ENCODE measurements around the gene FSTL5. TPM values are rescaled to one million over a fixed set of nuclear protein-coding genes. Genes with fewer than 3 reads are reported as not detected.

The FSTL5 gene
- total RNA-seq, 1 experiment from 2014 or later: 1.9 TPM

DNA sequence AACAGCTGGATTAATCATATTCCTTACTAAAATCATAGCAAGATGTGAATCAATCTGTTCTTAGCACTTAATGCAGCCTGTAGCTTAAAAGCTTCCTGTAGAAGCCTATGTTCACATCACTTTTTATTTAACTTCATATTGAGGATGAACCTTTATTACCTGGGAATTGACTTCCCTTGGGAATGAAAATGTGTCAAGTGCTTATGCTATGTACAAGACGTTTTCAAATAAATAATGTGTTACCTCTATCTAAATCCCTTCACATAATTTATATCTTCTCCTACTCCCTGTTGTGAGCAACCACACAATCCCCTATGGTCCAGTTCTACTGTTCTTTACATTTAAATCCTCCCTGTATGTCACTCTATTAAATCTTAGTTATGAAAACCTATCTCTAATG lies 633.1 kb downstream of the FSTL5 start:
- ChIA-PET POLR2A (no interaction called here), CTCF (no interaction called here)
- Histone ChIP-seq H3K9me3 (no peaks in the 10 kb centered on the region), H3K27me3 (replicated peaks; ENCODE audit: control insufficient read depth, insufficient read depth, low read length) (no peaks in the 10 kb centered on the region), H3K36me3 (ENCODE audit: control insufficient read depth, insufficient read depth, low read length) (no peaks in the 10 kb centered on the region), H3K4me3 (ENCODE audit: low read depth, low read length) (no peak overlapping the region), H3K4me1 (no peaks in the 10 kb centered on the region)
- TF ChIP-seq, protein P1, sequence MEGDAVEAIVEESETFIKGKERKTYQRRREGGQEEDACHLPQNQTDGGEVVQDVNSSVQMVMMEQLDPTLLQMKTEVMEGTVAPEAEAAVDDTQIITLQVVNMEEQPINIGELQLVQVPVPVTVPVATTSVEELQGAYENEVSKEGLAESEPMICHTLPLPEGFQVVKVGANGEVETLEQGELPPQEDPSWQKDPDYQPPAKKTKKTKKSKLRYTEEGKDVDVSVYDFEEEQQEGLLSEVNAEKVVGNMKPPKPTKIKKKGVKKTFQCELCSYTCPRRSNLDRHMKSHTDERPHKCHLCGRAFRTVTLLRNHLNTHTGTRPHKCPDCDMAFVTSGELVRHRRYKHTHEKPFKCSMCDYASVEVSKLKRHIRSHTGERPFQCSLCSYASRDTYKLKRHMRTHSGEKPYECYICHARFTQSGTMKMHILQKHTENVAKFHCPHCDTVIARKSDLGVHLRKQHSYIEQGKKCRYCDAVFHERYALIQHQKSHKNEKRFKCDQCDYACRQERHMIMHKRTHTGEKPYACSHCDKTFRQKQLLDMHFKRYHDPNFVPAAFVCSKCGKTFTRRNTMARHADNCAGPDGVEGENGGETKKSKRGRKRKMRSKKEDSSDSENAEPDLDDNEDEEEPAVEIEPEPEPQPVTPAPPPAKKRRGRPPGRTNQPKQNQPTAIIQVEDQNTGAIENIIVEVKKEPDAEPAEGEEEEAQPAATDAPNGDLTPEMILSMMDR (IDR thresholded peaks at IDR 0.05; ENCODE audit: insufficient read depth in 1 of 2, low read depth in 1 of 2, low read length in 1 of 2, severe bottlenecking in 1 of 2, unreplicated experiment in 1 of 2): no peak
- intact Hi-C loops (cut with micrococcal nuclease; ENCODE audit: unreplicated experiment): no loop called here
- no peaks in the 10 kb centered on the region for H3K4me1 Mint-ChIP-seq (ENCODE audit: low read depth, unreplicated experiment)
- H3K9me3 Mint-ChIP-seq (ENCODE audit: unreplicated experiment): no peaks in the 10 kb centered on the region
- H3K27me3 Mint-ChIP-seq (ENCODE audit: insufficient read depth, unreplicated experiment): no peaks in the 10 kb centered on the region
- DNase-seq: no peak
- H3K36me3 Mint-ChIP-seq (ENCODE audit: insufficient read depth, unreplicated experiment): no peaks in the 10 kb centered on the region
- BruUV-seq (replicated peaks): no TSS peak
- no peak overlapping the region for H3K4me3 Mint-ChIP-seq (ENCODE audit: unreplicated experiment)
- H3K27ac Mint-ChIP-seq (ENCODE audit: unreplicated experiment): no peak overlapping the region

DNA sequence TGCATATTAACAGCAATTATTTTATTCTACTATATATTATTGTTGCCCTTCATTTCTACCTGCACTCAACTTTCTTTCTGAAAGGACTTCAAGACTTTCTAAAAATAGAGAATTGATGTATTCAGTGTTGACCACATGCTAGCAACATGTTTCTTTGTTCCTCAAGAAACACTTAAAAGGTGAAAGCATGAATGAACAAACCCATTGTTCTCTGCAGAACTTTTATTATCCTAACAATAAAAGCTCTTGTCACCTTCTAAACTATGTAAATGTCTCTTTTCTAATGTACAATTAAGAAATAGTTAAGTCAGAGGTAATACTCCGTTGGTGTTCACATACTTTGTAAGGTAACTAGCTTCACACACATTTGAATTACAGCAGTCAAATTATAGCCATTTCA lies 638.7 kb downstream of the FSTL5 start:
- POLR2A ChIA-PET: no interaction called here
- Histone ChIP-seq H3K4me1 (no peaks in the 10 kb centered on the region), H3K36me3 (ENCODE audit: control insufficient read depth, insufficient read depth, low read length) (no peaks in the 10 kb centered on the region), H3K9me3 (no peaks in the 10 kb centered on the region), H3K27me3 (replicated peaks; ENCODE audit: control insufficient read depth, insufficient read depth, low read length) (no peaks in the 10 kb centered on the region), H3K4me3 (ENCODE audit: low read depth, low read length) (no peak overlapping the region)
- no peaks in the 10 kb centered on the region for H3K36me3 Mint-ChIP-seq (ENCODE audit: insufficient read depth, unreplicated experiment)
- H3K27me3 Mint-ChIP-seq (ENCODE audit: insufficient read depth, unreplicated experiment): no peaks in the 10 kb centered on the region
- no peak overlapping the region for H3K27ac Mint-ChIP-seq (ENCODE audit: unreplicated experiment)
- no peak for DNase-seq
- no TSS peak for BruUV-seq (replicated peaks)
- intact Hi-C loops (cut with micrococcal nuclease; ENCODE audit: unreplicated experiment): no loop called here
- TF ChIP-seq, protein P1 (IDR thresholded peaks at IDR 0.05; ENCODE audit: insufficient read depth in 1 of 2, low read depth in 1 of 2, low read length in 1 of 2, severe bottlenecking in 1 of 2, unreplicated experiment in 1 of 2): no peak
- H3K4me3 Mint-ChIP-seq (ENCODE audit: unreplicated experiment): no peak overlapping the region
- no peaks in the 10 kb centered on the region for H3K4me1 Mint-ChIP-seq (ENCODE audit: low read depth, unreplicated experiment)
- H3K9me3 Mint-ChIP-seq (ENCODE audit: unreplicated experiment): no peaks in the 10 kb centered on the region
- CTCF ChIA-PET: no interaction called here

DNA sequence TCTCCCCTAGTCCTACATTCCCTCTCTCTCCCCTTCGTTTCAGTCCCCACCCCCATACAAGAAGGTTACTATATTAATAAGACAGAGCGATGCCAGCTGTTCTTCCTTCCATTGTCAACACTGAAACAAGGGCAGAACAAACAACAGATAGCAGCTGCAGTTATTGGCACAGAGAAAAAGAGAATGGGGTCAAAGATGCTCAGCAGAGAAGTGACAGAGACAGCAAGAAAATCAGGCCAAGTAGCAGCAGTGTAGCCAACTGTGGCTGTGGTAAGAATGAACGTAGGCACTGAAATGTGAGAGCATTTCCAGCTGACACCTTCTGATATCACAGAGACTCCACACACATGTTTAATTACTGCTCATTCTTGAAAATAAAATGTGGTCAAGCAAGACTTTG lies 641.8 kb downstream of the FSTL5 start:
- Mint-ChIP-seq H3K27ac (ENCODE audit: unreplicated experiment) (no peak overlapping the region), H3K4me1 (ENCODE audit: low read depth, unreplicated experiment) (no peaks in the 10 kb centered on the region), H3K36me3 (ENCODE audit: insufficient read depth, unreplicated experiment) (no peaks in the 10 kb centered on the region), H3K27me3 (ENCODE audit: insufficient read depth, unreplicated experiment) (no peaks in the 10 kb centered on the region), H3K4me3 (ENCODE audit: unreplicated experiment) (no peak overlapping the region), H3K9me3 (ENCODE audit: unreplicated experiment) (no peaks in the 10 kb centered on the region)
- POLR2A ChIA-PET: no interaction called here
- Histone ChIP-seq H3K4me1 (no peaks in the 10 kb centered on the region), H3K27me3 (replicated peaks; ENCODE audit: control insufficient read depth, insufficient read depth, low read length) (no peaks in the 10 kb centered on the region), H3K4me3 (ENCODE audit: low read depth, low read length) (no peak overlapping the region), H3K36me3 (ENCODE audit: control insufficient read depth, insufficient read depth, low read length) (no peaks in the 10 kb centered on the region), H3K9me3 (no peaks in the 10 kb centered on the region)
- no peak for DNase-seq
- TF ChIP-seq, protein P1 (IDR thresholded peaks at IDR 0.05; ENCODE audit: insufficient read depth in 1 of 2, low read depth in 1 of 2, low read length in 1 of 2, severe bottlenecking in 1 of 2, unreplicated experiment in 1 of 2): no peak
- CTCF ChIA-PET: no interaction called here
- no TSS peak for BruUV-seq (replicated peaks)
- intact Hi-C loops (cut with micrococcal nuclease; ENCODE audit: unreplicated experiment): no loop called here
